NCI-H128 (cell line): ENCODE measurements around the gene CDC73.
"Not testable (repeated sequence)": the region's sequence is repeated elsewhere in the genome, so short reads cannot be mapped to it uniquely, and the experiment has no call there.

ENCODE experiments used
- DNase-seq: peaks from one replicate; lab custom pipeline; 2025; ENCODE audit not compliant: unreplicated experiment; lab: John Stamatoyannopoulos, UW

The CDC73 gene

DNA sequence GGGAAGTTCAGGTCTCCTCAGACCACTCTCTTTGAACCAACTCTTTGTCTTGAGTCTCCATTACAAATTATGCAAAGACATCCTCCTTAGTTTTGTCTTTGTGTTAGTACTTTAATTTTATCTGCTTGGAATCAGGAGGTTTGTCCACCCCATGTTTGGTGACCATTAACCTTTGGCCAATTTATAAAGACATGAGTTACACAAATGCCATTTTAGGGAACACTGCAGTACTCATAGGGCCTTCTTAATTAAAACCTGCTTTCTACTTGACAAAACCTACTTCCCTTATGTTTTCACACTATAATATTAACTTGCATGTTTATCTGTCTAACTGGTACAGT is 7.9 kb upstream of the CDC73 start:
- no peak for DNase-seq

DNA sequence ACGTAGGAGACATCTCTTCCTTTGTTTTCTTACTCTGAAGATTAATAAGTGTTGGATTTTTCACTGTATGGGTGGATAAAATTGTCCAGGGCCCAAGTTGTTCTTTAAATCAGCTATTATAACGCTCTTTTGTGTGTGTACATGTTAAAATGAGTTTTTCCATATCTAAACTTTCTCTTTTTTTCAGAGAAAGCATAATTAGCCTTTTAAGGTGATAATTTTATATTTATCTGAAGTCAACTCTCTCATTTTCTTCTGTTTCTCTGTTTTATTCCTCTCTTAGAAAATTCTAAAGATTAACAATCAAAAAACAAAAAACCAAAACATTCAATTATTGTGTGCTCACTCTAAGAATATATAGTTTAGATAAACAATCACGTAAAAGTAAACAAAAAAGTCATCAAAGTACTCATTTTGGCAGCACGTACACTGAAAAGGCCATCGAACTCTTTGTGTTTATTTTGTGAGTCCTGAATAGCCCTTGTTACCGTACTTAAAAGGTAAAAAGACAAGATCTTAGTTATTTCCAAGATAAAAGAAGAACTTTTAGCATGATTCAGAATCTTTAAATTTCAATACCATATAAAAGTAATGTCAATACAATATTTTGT is 7.2 kb upstream of the CDC73 start:
- no peak for DNase-seq

DNA sequence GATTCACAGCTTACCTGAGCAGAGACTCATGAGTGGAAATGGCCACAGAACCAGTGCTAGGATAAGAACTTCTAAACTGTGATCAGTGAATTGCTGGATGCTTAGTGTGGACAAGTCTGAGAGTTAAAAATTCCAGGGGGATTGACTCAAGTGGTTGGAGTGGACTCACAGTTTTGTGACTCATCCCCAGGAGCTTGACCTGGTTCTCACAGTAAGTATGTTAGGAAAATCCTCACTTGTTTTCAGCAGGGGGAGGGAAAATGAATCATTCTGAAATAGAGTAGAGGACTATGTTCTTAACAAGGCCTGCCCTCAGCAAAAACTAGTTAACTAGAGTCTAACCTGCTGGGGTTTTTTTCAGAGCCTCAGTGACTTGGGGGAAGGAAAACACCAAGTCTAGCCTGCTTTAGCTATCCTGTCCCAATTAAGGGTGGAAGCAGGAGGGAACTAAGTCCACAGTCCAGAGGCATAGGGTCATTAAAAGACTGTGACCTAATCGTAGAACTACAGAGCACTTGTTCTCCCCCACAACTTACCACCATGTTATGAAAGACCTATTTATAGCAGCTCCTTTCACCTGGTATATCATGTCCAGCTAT is 6.1 kb upstream of the CDC73 start:
- no peak for DNase-seq

DNA sequence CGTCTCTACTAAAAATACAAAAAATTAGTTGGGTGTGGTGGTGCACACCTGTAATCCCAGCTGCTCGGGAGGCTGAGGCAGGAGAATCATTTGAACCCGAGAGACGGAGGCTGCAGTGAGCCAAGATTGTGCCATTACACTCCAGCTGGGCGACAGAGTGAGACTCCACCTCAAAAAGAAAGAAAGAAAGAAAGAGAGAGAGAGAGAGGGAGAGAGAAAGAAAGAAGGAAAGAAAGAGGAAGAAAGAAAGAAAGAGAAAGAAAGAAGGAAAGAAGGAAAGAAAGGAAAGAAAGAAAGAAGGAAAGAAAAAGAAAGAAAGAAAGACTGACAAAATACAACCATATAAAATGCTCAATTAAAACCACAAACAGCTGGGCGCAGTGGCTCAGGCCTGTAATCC is 4.7 kb upstream of the CDC73 start:
- DNase-seq = not testable (repeated sequence)

DNA sequence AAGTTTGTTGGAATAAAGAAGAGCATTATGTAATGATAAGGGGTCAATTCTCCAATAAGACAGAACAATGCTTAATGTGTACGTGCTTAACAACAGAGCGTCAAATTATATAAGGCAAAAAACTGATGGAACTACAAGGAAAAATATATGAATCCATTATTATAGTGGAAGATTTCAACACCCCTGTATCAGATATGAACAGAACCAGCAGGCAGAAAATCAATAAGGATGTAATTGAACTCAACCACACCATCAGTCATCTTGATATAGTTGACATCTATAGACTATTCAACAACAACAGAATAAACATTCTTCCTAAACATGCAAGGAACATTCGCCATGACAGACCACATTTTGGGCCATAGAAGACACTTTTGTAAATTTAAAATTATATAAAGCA is 3.6 kb upstream of the CDC73 start:
- no peak for DNase-seq

DNA sequence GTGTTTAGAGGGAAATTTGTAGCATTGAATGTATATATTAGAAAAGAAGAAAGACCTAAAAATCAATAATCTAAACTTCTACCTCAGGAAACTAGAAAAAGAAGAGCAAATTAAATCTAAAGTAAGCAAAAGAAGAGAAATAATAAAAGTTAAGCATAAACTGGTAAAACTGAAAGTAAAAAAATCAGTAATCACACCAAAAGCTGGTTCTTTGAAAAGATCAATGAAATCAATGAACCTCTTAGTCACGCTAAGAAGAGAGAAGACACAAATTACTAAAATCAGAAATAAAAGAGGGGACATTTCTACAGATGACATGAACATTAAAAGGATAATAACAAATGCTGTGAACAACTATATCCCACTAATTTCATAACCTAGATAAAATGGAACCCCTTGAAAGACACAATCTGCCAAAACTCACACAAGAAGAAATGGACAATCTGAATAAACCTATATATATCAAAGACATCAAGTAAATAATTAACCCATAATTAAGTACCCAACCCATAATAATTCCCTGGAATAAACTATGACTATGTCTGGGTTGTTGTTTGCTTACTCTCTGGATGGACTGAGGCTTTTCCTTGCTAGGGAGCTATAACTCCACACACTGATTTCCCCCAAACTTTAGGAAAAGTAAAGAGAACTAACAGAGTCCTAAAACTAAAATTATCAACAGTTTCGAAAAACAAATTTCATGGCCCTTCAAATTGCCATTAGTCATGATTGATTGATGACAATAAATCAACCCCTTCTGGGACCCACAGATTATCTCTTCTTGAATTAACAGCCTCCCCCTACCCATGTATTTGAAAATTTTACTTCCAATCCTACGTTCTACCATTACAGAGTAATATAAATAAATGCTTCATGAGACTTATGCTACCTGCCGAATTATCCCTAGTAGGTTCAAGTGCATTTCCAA is 2.8 kb upstream of the CDC73 start:
- DNase-seq = no peak

DNA sequence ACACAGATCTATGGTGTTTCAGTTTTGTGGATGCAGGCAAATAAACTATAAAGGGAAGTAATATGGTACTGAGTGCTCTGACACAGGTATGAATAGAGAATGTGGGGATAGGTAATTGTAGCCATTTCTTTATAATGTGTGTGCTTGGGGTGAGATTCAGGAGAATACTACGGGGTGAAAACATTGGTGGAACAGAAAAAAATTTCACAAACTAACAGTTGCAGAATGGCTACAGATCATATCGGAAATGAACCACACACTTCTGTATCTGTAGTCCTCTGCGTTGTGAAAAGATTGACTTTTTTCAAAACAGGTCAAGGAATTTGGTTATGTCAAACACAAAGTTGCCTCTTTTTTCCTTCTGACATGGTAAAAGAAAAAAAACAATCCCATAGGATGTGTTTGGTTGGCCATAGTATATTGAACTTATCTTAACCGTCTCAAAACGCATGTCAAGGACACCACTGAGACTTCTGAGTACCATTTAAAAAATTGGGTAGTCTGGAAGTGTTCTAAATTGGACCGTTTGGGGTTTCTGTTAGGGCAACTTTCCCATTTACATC is 1.1 kb upstream of the CDC73 start:
- no peak for DNase-seq

DNA sequence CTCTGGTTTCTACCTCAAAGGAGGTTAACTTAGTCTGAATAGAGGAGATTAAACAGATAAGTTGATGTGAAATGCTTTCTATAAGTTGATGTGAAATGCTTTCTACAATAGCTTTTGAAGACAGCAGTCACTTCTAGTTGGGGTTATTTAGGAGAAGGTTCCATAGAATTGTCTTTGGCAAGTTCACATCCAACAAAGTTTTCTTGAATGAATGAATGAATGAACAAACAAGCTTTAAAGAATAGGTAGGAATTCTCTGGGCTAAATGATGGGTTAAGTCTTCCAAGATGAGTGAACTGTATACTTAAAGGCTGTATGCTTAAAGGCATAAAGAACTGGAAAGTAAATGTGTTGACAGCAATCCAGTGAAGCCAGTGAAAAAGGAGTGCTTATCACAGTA is 1.9 kb downstream of the CDC73 start:
- DNase-seq = no peak

DNA sequence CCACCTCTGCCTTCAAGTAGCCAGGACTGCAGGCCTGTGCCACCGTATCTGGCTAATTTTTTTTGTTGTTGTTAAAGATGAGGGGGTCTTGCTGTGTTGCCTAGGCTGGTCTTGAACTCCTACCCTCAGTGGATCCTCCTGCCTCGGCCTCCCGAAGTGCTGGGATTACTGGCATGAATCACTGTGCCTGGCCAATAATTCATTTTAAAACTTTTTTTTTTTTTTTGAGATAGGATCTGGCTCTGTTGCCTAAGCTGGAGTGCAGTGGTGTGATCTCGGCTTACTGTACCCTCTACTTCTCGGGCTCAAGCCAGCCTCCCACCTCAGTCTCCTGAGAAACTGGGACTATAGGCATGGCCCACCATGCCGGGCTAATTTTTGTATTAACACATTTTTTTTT is 3.5 kb downstream of the CDC73 start:
- DNase-seq = no peak

DNA sequence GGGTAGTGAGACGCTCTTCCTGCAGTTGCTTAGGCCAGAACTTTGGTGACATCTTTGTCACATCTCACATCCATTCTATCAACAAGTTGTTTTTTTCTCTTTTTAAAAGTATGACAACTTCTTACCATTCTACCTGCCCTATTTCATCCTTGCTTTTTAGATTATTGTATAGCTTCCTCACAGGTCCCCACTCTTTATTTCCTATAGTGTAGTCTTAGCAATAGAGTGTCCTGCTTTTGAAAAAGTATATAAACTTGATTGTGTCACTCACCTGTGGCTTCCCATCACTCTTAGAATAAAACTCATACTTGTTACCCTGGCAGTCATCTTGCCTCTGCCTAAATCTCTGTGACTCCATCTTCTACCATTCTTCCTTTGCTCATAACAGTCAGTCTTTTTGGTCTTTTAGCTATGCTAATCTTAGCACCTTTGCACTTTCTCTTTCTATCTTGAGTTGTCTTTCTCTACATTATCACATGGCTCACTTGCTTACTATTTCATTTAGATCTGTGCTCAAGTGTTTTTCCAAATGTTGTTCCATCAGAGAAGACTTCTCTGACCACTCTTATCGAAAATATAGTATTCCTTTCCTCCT is 9.5 kb downstream of the CDC73 start:
- DNase-seq = no peak

DNA sequence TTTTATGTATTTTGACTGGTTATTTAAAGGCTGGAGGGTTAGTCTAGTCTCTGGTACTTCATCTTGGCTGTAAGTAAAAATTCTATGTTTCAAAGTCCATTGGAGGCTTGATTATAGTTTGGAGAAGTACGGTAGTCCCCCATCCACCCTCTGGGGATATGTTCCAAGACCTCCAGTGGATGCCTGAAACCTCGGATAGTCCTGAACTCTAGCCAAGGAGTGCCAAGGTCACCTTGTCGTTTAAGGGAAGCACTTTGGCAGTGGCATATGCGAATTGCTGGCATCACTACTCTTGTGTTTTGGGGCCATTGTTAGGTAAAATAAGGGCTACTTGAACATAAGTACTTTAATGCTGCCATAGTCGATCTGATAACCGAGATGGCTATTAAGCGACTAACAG is 18.4 kb downstream of the CDC73 start:
- DNase-seq = no peak

DNA sequence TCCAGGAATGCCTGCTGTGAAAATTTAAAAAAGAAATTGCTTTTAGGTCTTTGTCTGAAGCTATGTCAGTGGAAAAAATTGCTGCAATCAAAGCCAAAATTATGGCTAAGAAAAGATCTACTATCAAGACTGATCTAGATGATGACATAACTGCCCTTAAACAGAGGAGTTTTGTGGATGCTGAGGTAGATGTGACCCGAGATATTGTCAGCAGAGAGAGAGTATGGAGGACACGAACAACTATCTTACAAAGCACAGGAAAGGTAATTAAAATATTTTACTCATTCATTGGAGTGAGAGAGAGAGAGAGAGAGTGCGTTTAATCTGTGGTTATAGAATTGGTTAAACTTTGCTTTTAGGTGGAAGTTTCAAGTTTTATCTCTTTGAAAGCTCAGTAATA is 20.0 kb downstream of the CDC73 start:
- no peak for DNase-seq

DNA sequence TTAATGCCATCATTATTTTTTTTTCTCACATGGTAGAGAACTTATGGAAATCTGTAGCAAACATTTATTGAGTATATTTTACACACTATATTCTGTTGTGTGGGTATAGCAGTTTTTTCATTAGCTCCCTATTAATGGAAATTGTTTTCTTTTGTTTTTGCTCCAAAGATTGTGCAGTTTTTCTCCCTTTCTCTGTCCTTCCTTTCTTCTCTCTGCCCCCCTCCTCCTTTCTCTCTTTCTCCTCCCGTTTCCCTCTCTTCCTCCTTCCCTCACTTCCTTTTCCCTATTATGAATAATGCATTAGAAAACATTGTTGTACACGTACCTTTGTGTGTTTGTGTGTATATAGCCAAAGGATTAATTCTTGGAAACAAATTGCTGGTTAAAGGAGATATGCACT is 20.6 kb downstream of the CDC73 start:
- DNase-seq = no peak

DNA sequence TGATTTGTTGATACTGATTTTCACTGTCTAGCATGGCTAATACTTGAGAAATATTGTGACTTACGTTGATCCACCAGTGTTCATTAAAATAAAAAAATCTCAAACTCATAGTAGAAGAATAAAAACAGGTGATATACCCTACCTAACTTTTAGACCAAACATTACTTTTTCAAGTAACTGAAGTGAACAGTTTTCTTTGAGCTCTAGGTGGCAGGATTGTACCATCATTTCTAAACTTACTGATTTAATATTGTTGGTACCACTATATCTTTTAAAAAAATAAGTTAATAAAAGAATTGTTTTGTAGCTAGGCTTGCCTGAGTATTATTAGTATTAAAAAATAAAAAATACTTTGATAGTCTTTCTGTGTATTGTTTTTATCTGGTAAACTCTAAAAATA is 21.5 kb downstream of the CDC73 start:
- DNase-seq = no peak

DNA sequence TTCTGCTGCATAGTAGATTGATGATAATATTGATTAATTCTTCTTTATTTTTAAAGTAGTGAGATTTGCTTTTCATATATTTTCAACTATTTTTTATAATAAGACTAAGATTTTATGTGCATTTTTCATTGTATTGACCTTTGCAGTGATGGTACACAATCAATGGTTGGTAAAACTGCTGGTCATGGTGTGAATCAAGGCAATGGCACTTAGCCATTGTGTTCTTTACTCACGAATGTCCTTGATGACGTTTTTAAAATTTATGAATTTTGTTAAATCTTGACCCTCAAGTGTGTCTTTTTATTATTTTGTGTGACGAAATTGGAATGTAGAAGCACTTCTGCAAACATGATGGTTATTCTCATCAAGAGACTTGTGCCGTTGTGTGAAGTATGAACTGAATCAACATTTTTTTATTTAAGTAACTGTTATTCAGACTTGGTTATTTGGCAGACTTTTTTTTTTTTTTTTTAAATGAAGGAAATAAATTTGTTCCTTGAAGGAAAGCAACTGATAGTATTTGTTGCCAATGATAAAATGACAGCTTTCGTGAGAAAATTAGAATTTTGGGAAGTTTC is 22.6 kb downstream of the CDC73 start:
- DNase-seq = no peak

DNA sequence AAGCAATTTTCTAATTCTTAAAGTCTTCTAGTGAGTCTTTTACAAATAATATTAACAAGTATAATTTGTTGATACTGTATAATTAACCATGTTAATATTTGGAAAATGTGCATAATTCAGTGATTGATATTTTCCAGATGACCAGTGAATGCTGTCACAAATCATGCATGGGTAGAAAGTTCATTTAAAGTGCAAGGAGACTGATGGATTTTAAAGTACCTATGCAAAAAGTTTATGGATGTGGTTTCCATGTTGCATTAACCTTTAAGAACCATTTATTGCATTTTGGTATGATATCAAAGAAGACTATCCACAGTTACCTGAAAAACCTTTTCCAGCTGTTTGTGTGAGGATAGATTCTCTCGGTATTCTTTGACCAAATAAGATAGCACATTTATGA is 23.2 kb downstream of the CDC73 start:
- no peak for DNase-seq

DNA sequence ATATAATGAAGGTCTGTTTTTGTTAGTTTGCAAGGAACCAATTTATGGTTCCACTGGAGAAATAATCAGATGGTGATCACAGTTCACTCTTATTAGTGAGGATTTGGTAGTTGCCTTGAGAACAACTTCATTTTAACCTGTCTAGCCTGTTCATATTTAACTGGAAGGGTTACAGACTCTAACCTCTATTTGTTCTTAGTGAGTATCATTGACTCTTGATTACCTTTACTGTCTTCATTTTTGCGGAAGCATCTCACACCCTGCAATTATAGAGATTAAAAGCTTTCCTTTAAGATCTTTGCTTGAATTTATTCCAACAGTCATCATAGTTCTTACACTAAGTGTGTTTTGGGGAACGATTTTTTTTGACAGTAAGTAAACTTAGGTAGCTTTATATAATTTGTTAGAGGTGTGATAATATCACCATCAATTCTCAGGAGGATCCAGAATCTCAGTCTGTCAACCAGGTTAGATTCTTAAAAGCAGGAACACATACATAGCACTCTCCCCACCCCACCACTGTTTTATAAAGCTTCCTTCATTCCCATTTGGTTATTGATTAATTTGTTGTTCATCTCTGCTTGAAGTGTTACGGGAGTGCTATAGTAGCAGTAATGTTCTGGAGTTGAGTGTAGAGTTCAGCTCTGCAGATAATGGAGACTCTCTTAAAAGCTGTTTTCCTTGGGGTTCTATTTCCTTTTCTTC is 34.4 kb downstream of the CDC73 start:
- no peak for DNase-seq

DNA sequence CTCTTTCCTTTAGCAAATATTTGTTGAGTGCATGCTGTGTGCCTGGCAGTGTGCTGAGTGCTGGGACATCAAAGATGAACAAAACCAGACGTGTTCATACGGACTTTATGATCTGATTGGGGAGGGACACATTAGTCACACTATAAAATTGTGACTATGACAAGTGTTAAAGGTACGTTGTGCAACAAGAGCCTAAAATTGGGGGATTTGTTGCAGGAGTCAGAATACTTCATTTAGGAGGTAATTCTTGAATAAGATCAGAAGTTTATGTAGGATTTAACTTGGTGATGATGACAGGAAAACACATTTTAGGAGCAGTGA is 35.0 kb downstream of the CDC73 start:
- no peak for DNase-seq

DNA sequence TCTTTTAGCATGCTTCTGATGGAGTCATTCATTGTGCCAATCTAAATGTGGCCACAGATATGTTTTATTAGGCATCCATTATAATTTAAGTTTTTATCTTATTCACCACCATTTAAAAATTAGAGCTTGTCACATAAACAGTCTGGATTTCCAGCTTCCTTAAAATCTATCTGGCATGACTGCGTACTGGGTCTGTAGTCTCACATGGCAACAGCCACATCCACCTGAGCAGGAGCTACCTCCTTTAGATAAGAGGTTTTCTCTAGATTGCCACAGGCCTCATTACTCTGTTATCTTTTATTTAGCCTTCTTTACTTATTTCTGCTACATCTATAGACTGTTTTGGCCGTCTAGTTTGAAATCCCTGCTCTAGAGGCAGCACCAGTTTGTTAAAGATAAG is 35.5 kb downstream of the CDC73 start:
- no peak for DNase-seq

DNA sequence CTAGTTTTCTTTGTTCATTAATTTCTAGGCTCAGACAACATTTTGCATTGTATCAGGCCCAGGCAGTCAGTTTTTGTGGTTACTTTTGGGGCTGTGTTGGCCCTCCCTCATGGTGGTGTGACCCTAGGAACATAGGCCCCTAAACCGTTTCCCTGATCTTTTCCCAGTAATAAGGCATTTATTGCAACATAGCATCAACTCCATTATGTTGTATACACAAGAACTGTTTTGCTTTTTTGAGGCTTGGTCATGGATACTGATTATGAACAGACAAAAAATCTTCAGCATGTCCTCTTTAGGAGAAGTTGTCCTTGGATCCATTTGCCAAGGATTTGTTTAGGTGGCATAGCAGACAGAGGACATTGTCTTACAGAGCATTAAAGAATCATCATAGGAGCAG is 54.3 kb downstream of the CDC73 start:
- no peak for DNase-seq

DNA sequence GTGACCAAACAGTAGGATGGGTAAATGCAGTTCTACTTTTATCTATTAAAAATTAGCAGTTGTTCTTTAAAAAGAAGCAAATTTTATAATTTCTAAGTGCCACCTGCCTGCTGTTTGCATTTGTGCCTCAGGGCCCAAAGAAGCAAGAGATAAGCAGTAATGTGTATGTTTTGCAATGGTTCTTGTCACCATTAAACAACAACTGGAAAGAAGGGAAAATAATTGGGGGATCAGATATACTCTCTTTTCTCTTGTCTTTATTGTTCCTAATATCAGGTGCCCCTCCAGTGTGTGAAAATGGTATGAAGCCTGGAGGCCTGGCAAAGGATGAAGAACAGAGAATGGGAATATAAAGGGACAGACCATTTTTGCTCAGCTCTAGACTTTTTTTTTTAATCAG is 55.0 kb downstream of the CDC73 start:
- DNase-seq = no peak
